KOPT-K1 (cell line): ENCODE results near the gene DOHH.

Experiments used
- H3K27ac ChIP-seq: fragments of 200-600 bp; sonication (generic); 2 replicates; pipeline ENCODE4 v1.5.1; 2016; ENCODE audit warnings: antibody characterized with exemption, mild to moderate bottlenecking, low read depth, low read length; ENCODE audit not compliant: poor library complexity, severe bottlenecking
- H3K36me3 ChIP-seq: fragments of 200-600 bp; sonication (generic); 2 replicates; pipeline ENCODE4 v1.5.1; 2017; ENCODE audit warnings: antibody characterized with exemption, mild to moderate bottlenecking, low read length, moderate library complexity; ENCODE audit not compliant: insufficient read depth
- H3K9me3 ChIP-seq: fragments of 200-600 bp; sonication (generic); 2 replicates; pipeline ENCODE4 v1.5.1; 2017; ENCODE audit warnings: antibody characterized with exemption, low read length, mild to moderate bottlenecking; ENCODE audit not compliant: insufficient read depth, poor library complexity, severe bottlenecking

The DOHH gene

DNA sequence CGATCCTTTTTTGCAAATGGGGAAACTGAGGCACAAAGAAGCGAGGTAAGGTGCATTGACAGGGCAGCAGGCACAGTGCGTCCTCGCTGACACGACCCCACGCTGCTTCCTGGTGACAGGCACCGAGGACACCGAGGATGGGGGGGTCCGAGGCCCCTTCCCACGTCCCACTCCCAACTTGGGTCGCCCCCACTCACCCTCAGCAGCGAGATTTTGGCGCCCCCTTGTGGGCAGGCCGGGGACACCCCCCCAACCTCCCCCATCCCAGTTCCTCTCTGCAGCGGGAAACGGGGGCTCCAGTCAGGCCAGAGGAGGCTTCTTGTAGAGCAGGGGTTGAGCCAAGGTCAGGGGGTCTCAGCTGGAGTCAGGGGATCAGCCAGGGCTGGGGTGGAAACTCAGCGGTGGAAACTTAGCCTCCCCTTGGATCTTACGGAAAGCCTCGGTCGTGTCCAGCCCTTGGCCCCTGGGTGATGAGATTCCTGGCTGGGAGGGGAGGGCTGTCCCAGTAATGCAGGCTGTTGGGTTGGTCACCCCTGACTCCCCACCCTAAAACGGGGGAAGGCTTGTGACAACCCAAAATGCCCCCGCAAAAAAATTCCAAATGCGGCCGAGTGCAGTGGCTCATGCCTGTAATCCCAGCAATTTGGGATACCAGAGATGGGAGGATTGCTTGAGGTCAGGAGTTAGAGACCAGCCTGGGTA, 28.4 kb downstream of the DOHH start:
- peaks cover 29% of the 10 kb centered on the region; the same call in 1 of the 2 replicates for H3K36me3 ChIP-seq
- no peak overlapping the region for H3K27ac ChIP-seq
- H3K9me3 ChIP-seq: peaks cover 10% of the 10 kb centered on the region

DNA sequence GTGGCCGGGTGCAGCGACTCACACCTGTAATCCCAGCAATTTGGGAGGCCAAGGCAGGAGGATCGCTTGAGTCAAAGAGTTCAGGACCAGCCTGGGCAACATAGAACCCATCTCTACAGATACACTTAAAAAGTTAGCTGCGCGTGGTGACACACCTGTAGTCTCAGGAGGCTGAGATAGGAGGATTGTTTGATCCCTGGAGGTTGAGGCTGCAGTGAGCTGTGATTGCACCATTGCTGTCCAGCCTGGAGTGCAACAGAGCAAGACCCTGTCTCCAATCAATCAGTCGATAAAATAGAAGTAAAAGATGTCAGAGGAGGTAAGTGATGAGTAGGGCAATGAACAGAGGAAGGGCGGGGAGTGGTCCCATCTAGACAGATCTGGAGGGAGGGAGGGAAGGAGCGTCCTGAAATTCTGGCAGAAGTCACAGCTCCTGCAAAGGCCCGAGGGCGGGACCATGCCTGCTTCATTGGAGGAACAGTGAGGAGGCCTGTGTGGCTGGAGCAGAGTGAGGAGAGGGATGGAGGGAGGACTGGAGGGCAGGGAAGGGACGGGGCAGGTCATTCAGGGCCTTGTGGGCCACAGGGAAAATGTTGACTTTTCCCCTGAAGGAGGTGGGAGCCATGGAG, 29.9 kb downstream of the DOHH start:
- Histone ChIP-seq H3K9me3 (peaks cover 11% of the 10 kb centered on the region), H3K36me3 (peaks cover 19% of the 10 kb centered on the region; the same call in 1 of the 2 replicates), H3K27ac (no peak overlapping the region)

DNA sequence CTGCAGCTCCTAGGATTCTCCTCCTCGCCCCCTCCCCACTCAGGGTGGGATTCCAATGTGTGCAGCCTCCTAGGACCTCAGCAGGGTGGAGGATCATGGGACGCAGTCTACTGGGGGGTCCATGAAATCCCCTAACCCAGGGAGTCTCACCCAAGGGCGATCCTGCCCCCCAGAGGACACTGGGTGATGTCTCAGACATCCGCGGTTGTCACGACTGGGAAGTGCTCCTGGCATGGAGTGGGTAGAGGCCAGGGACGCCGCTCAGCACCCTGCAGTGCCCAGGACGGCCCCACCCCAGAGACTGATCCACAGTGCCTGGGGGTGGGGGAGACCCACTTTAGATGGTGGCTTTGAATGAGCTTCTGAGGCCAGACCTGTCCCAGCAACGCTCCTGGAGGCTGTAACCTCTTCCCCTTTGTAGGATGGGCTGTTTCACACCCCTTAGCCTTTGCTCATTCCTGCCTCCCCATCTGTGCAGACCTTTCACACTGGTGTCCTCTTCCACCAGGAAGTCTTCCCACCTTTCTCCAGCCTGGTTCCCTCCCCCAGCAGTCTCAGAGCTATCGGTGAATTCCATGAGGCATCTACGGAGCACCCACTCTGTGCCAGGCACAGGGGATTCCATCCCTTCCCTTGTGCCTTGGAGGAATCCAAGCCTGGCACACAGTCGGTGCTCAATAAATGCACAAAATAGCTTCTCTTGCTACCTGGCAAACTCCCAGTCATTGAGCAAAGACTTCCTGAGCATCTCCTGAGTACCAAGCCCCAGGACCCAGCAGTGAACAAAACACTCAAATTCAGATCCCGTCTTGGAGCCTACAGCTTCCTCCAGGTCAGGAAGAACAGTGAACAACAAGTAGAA, 30.6 kb downstream of the DOHH start:
- H3K36me3 ChIP-seq: peaks cover 12% of the 10 kb centered on the region; the same call in 1 of the 2 replicates
- no peak overlapping the region for H3K27ac ChIP-seq
- peaks cover 11% of the 10 kb centered on the region for H3K9me3 ChIP-seq

DNA sequence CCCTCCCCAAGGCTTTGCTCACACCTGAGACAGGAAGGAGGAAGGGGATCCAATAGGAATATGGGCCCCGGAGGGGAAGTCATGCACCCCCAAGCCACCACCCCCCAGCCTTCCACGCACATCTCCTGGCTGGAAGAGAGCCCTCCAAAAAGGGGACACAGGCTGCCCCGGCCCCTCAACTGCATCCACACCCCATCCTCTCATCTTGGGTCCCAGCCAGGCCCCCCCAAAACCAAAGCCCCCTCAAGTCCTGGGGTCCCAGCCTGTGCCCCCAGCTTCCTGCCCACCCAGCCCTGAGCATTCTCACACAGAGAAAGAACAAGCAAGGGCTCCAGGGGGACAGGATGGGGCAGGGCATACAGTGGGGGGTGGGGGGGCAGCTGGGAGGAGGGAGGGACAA, 32.3 kb downstream of the DOHH start:
- no peak overlapping the region for H3K27ac ChIP-seq
- H3K36me3 ChIP-seq: no peaks in the 10 kb centered on the region
- H3K9me3 ChIP-seq: peaks cover 11% of the 10 kb centered on the region

DNA sequence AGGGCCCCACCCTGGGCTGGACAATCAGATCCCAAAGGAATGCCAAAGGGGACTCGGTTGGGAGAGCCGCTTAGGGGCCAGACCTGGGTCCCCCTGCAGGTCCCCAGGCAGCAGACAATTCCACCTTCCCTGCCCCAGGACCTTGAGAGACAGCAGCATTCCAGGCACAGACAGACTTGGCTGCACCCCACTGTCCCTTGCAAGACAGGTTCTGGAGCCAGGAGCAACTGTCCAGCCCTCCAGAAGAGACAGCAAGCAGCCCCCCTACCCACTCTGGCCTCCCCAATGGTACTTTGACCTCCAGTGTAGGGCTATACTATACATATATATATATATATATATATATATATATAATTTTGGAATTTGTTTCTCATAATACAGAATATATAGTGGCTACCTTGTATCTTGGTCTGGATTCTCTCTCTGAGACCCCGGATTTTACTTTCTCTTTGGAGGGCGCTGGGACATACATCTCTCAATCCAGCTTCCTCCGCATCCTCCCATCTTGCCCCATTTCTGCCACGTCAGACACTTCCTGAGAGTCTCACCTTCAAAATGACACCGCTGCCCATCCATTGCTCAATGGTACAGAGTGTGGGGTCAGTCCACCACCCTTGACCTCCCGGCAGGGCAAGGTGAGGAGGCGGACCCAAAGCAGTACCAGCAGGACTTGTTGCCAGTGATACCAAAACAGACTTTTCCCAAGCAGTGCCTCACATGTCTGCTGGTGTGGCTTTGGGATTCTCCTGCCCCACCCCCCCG, 32.9 kb downstream of the DOHH start:
- Histone ChIP-seq H3K9me3 (peaks cover 11% of the 10 kb centered on the region), H3K27ac (no peak overlapping the region), H3K36me3 (no peaks in the 10 kb centered on the region)

DNA sequence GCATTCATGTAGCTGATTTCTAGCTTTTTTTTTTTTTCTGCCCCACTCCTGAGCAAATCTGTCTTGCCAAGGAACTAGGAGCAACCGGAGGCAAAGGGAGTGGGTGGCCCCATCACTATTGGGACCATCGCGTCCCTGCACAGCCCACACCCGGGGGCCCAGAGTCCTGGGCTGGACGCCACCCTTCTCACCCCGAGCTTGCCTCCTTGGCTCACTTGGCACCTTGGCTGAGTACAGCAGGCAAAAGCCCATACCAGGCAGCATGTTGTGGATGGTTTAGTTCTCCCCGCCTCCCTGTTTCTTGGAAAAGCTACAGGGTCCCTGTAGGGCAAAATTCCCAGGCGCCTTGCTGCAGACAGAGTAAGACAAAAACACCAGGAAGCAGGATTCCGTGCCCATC, 33.8 kb downstream of the DOHH start:
- Histone ChIP-seq H3K36me3 (no peaks in the 10 kb centered on the region), H3K9me3 (peaks cover 11% of the 10 kb centered on the region), H3K27ac (no peak overlapping the region)

DNA sequence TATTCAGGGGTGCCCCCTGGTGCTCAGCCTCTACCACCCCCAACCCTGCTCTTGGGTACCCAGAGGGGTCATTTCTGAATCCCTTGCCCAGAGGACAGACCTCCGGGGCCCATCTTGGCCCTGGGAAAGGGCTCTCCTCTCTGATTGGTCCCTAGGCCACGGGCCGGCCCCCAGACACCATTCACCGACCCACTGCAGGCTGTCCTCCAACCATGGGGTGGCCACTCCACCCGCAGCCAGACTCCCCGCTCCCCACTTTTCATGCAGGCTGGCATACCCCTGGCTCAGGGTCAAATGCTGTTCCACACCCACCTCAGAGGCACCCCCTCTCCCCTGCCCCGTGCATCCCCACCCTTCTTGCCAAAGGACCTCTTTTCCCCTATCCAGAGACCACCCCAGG, 34.9 kb downstream of the DOHH start:
- no peak overlapping the region for H3K27ac ChIP-seq
- no peaks in the 10 kb centered on the region for H3K36me3 ChIP-seq
- peaks cover 11% of the 10 kb centered on the region for H3K9me3 ChIP-seq

DNA sequence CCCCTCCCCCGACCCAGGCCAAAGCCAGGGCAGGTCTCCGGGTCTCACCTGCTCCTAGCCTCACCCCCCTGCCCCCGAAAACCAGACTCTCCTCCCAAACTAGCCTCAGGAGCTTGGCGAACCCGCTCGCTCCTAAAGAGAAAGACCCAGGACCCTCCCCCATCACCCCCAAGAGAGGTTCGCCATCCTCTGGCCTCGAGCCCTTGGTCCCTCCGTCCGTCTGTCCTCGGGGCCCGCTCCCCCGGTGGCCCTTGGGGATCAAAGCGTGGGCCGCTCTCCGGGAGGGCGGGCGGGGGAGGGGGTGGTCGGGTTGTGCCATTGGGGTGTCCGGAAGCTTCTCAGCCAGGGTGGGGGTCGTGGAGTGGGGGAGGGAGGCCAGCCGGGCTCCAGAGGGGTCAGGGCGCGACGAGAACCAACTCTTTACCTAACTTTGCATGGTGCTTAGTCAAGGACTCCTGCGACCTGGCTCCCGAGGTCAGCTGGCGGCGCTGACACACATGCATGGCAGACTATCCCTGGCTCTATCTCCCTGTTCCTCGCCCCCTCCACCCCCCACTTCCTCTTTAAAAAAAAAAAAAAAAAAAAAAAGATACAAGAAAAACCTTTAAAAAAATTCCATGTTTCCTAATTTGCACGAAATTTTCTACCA, 35.8 kb downstream of the DOHH start:
- Histone ChIP-seq H3K36me3 (0 out of 2 replicates have a peak, but pooled peaks cover 4% of the 10 kb centered on the region), H3K9me3 (peaks cover 11% of the 10 kb centered on the region), H3K27ac (no peak overlapping the region)

DNA sequence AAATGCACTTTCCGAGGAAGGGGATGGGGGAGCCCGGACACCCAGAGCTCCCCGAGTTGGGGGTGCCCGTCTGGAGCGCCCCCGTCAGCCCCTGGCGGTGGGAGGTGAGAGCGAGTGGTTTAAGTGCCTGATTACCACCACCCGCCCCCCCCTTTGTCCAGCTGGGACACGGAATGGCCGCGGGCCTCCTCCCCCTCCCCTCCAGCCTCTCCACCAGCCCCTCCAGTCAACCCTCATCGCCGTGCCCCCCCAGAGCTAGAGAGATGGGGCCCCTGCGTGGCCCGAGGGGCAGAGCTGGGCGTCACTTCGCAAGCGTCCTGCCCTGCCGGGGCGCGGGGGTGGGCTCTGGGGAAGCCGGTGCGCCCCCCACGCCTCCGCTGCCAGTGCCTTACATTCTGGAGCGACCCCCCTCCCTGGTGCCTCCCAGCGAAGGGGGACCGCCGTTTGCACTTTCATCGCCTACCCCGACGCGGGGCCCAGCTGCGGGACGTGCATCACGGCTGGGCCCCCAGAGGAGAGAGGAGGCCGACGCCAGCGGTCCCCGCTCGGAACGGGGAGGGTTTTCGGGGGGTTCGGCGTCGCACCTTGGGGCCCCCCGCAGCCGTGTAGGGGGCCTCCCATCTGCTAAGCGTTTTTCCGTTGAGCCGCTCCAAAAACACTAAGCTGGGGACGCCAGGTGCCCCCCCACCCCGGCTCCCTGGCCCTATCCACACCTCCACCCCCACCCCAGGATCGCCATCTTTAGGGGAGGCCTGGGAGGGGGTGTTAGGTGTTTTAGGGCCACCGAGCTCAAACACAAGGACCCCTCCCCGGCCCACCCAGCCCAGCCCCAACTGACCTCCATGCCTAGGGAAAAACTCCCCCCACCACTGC, 36.5 kb downstream of the DOHH start:
- Histone ChIP-seq H3K36me3 (0 out of 2 replicates have a peak, but pooled peaks cover 4% of the 10 kb centered on the region), H3K9me3 (peaks cover 11% of the 10 kb centered on the region), H3K27ac (no peak overlapping the region)

DNA sequence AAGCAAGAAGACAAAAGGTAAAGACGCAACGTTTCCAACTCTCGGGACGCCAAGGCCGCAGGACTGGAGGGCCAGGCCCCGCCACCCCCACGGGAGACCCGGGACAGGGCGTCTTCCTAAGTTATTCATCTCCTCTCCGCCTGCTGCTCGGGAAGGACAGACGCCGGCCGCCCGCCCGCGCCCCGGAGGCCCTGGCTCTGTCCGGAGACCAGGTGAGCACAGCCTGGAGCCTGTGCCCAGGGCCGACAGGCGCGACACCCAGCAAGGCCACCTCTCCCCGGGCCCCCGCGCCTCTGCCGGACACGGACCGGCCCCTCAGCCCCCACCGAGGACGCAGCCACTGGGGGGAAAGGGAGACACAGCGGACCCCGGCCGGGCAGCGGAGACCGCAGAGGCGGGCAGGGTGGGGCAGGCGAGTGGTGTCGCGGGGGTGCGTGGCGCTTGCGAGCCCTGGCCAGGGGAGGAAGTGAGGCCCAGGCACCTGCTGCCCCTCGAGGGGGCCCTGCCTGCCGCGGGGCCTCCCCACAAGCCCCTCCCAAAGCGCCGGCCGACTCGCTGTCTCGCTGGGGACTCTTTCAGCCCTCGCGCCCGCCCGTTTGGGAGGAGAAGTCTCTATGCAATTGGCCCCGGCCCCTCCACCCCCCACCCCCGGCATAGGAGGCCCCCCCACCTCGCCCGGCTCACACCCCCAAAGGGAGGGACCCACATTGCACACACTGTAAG, 37.3 kb downstream of the DOHH start:
- Histone ChIP-seq H3K27ac (no peak overlapping the region), H3K9me3 (peaks cover 10% of the 10 kb centered on the region), H3K36me3 (0 out of 2 replicates have a peak, but pooled peaks cover 4% of the 10 kb centered on the region)

DNA sequence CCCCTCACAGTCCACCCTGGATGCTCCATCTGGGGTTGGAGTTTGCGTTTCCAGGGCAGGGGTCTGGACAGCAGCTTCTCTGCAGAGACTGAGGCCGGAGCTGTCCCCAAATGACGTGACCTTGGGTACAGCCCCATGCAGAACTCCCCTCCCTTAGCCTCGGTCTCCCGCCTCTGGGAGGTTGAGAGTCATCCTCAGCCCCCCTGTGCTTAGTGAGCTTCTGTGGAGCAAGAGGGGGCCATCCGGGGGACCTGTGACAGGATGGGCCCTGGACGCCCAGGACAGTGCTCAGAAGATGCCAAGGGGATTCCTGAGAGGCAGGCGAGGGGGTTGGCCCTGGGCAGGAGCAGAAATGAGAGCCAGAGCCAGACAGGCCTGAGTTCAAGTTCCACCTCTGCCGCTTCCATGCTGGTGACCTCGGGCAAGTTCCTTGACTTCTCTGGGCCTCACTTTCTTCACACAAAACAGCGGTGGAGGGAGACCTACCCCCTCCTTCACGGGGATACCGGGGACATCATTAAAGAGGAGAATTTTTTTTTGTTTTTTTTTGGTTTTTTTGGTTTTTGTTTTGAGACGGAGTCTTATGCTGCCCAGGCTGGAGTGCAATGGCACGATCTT, 40.4 kb downstream of the DOHH start:
- H3K36me3 ChIP-seq: peaks cover 10% of the 10 kb centered on the region; the same call in 1 of the 2 replicates
- H3K9me3 ChIP-seq: no peaks in the 10 kb centered on the region
- H3K27ac ChIP-seq: no peak overlapping the region

DNA sequence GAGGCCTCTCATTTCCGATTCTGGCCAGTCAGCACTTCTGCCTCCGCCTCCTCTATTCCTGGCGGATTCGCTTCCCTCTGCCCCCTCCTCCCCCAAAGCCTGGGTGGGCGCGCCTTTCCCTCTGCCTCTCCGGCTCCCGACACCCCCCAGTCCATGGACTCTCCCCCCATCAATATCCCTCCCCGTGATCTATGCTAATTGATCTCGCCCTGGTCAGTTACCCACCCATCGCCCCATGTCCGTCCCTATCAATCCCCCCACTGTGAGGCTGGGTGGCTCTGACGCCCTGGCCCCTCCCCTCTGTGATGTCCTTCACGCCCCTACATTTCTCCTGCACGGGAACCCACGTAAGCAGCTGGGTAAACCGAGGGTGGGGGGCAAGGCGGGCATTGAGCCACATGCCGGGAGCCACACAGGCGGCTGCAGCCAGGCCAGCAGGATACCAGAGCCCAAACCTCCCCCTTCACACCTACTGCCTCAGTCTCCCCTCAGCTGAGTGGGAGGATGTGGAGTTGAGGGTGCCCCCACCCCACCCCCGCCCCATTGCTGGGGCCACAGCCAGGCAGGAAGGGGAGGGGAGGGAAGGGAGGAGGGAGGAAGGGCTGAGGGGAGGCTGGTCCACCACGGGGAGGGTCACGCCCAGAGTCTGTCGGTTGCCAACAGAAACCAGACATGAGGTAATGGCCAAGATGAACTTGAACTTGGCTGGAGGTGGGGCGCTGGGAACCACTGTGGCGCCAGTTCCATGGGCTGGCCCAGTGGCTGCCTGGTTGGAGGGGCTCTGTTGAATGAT, 41.2 kb downstream of the DOHH start:
- no peak overlapping the region for H3K27ac ChIP-seq
- H3K9me3 ChIP-seq: no peaks in the 10 kb centered on the region
- peaks cover 18% of the 10 kb centered on the region; the same call in 1 of the 2 replicates for H3K36me3 ChIP-seq
